H1 (cell line): ENCODE results near the gene SGMS1. TPM values are rescaled to one million over a fixed set of nuclear protein-coding genes. Genes with fewer than 3 reads are reported as not detected.

ENCODE experiments used
- CTCF ChIA-PET: fragments of 300-600 bp; sonication (Branson Sonifier 250); formaldehyde crosslinking; loops from one replicate; lab custom pipeline; 2021; ENCODE audit not compliant: partially characterized antibody; lab: Charles Lee
- POLR2A ChIA-PET: fragments of 300-600 bp; sonication (Branson Sonifier 250); formaldehyde crosslinking; loops from one replicate; lab custom pipeline; 2021; ENCODE audit warnings: inconsistent platforms; ENCODE audit not compliant: partially characterized antibody; lab: Charles Lee
- DNase-seq, 2 experiments: peaks; one replicate each; pipeline versions ENCODE4 v3.0.0 to v3.0.0-alpha.2; 2010 to 2022; ENCODE audit warnings: low spot score in 2 of 2, low read depth in 1 of 2, mixed read lengths in 1 of 2
- FAIRE-seq: peaks from 2 replicates; lab custom pipeline; 2011; peaks lifted over from hg19 to GRCh38; lab: Jason Lieb, UNC
- H2AFZ ChIP-seq: 2 replicates; pipeline ENCODE4 v1.8.1; 2012; ENCODE audit warnings: low read length, inconsistent platforms
- H2AK5ac ChIP-seq: 2 replicates; pipeline ENCODE4 v1.6.1; 2013; ENCODE audit warnings: low read depth, low read length
- H2BK120ac ChIP-seq: replicated peaks from 2 replicates; pipeline ENCODE3; 2013; ENCODE audit warnings: low read depth, low read length, inconsistent platforms
- H2BK12ac ChIP-seq: 2 replicates; pipeline ENCODE4 v1.6.1; 2013; ENCODE audit warnings: low read depth, low read length
- H2BK15ac ChIP-seq: 2 replicates; pipeline ENCODE4 v1.6.1; 2013; ENCODE audit warnings: low read length
- H2BK20ac ChIP-seq: 2 replicates; pipeline ENCODE4 v1.6.1; 2013; ENCODE audit warnings: low read length
- H2BK5ac ChIP-seq: 2 replicates; pipeline ENCODE4 v1.6.1; 2013; ENCODE audit warnings: low read depth, low read length
- H3K14ac ChIP-seq: 2 replicates; pipeline ENCODE4 v1.6.1; 2013; ENCODE audit warnings: inconsistent platforms; ENCODE audit not compliant: insufficient read length
- H3K18ac ChIP-seq: 2 replicates; pipeline ENCODE4 v1.6.1; 2013; ENCODE audit warnings: low read length; ENCODE audit errors: extremely low read depth
- H3K23ac ChIP-seq: 2 replicates; pipeline ENCODE4 v1.6.1; 2013; ENCODE audit warnings: inconsistent platforms; ENCODE audit not compliant: insufficient read length
- H3K23me2 ChIP-seq: 2 replicates; pipeline ENCODE4 v1.6.1; 2013; ENCODE audit warnings: low read depth, low read length
- H3K27ac ChIP-seq: 2 replicates; pipeline ENCODE4 v1.6.1; 2011; ENCODE audit warnings: low read depth, low read length, inconsistent platforms
- H3K27me3 ChIP-seq, 4 experiments: replicated peaks in 1 of 4; 1 replicate in 1 of 4; 2 replicates in 3 of 4; pipeline versions ENCODE4 v1.6.1 to v1.8.1; 2011 to 2013; ENCODE audit warnings: low read length in 3 of 4, mild to moderate bottlenecking in 3 of 4, inconsistent platforms in 2 of 4, mixed read lengths in 2 of 4, moderate library complexity in 1 of 4; ENCODE audit not compliant: control insufficient read depth in 3 of 4, insufficient read depth in 3 of 4; ENCODE audit errors: extremely low read depth in 1 of 4
- H3K36me3 ChIP-seq, 4 experiments: 2 replicates each; pipeline versions ENCODE4 v1.6.1 to v1.8.1; 2011 to 2013; ENCODE audit warnings: mild to moderate bottlenecking in 4 of 4, low read length in 3 of 4, moderate library complexity in 2 of 4, control low read depth in 1 of 4, inconsistent platforms in 1 of 4; ENCODE audit not compliant: insufficient read depth in 4 of 4, control insufficient read depth in 2 of 4
- H3K4ac ChIP-seq: replicated peaks from 2 replicates; pipeline ENCODE3; 2013; ENCODE audit warnings: low read length, low read depth, mixed read lengths, inconsistent platforms; ENCODE audit not compliant: insufficient read length
- H3K4me1 ChIP-seq, 4 experiments: replicated peaks in 1 of 4; 1 replicate in 1 of 4; 2 replicates in 3 of 4; pipeline versions ENCODE4 v1.6.1 to v1.8.1; 2011 to 2013; ENCODE audit warnings: low read length in 3 of 4, inconsistent platforms in 2 of 4, mixed read lengths in 1 of 4; ENCODE audit not compliant: insufficient read depth in 4 of 4, control insufficient read depth in 3 of 4
- H3K4me2 ChIP-seq, 2 experiments: 2 replicates each; pipeline versions ENCODE4 v1.6.1 to v1.8.1; 2011 to 2013; ENCODE audit warnings: low read depth in 2 of 2, low read length in 2 of 2, control low read depth in 1 of 2, inconsistent platforms in 1 of 2, mild to moderate bottlenecking in 1 of 2; ENCODE audit not compliant: insufficient read depth in 1 of 2
- H3K4me3 ChIP-seq, 4 experiments: fragments of 200-600, 300-600 bp in 1 of 4; sonication (generic), shearing (Covaris generic), sonication (Bioruptor Twin) in 1 of 4; 2 replicates each; pipeline versions ENCODE4 v1.5.1 to v1.8.1; 2011 to 2016; ENCODE audit warnings: low read length in 4 of 4, low read depth in 3 of 4, control low read depth in 2 of 4, inconsistent platforms in 2 of 4, mild to moderate bottlenecking in 2 of 4, mixed read lengths in 1 of 4, moderate library complexity in 1 of 4; ENCODE audit not compliant: insufficient read depth in 2 of 4; ENCODE audit errors: extremely low read depth in 1 of 4
- H3K56ac ChIP-seq: replicated peaks from 2 replicates; pipeline ENCODE3; 2013; ENCODE audit warnings: low read depth, mild to moderate bottlenecking, mixed read lengths, low read length, inconsistent platforms; ENCODE audit not compliant: insufficient read length
- H3K79me1 ChIP-seq: 2 replicates; pipeline ENCODE4 v1.6.1; 2013; ENCODE audit warnings: low read depth, low read length, control low read depth
- H3K79me2 ChIP-seq, 2 experiments: 2 replicates each; pipeline versions ENCODE4 v1.6.1 to v1.8.1; 2012 to 2013; ENCODE audit warnings: low read length in 2 of 2, mild to moderate bottlenecking in 2 of 2, inconsistent platforms in 1 of 2; ENCODE audit not compliant: insufficient read depth in 2 of 2, control insufficient read depth in 1 of 2
- H3K9ac ChIP-seq, 4 experiments: replicated peaks in 1 of 4; 1 replicate in 1 of 4; 2 replicates in 3 of 4; pipeline versions ENCODE4 v1.6.1 to v1.8.1; 2011 to 2013; ENCODE audit warnings: low read depth in 3 of 4, low read length in 3 of 4, control low read depth in 2 of 4, mild to moderate bottlenecking in 2 of 4, moderate library complexity in 2 of 4, inconsistent platforms in 1 of 4; ENCODE audit errors: extremely low read depth in 1 of 4
- H3K9me3 ChIP-seq, 2 experiments: 2 replicates each; pipeline versions ENCODE4 v1.6.1 to v1.8.1; 2012 to 2013; ENCODE audit warnings: mild to moderate bottlenecking in 2 of 2, moderate library complexity in 2 of 2, control low read depth in 1 of 2, inconsistent platforms in 1 of 2, low read depth in 1 of 2, low read length in 1 of 2, mixed read lengths in 1 of 2; ENCODE audit not compliant: insufficient read depth in 2 of 2
- H4K20me1 ChIP-seq, 2 experiments: replicated peaks in 1 of 2; 2 replicates each; pipeline versions ENCODE3 to v1.8.1; 2011 to 2013; ENCODE audit warnings: inconsistent platforms in 2 of 2, low read length in 2 of 2, mild to moderate bottlenecking in 1 of 2; ENCODE audit not compliant: insufficient read depth in 2 of 2, control insufficient read depth in 1 of 2
- H4K5ac ChIP-seq: 2 replicates; pipeline ENCODE4 v1.6.1; 2013; ENCODE audit warnings: low read length, low read depth, mixed read lengths, inconsistent platforms; ENCODE audit not compliant: insufficient read length
- H4K8ac ChIP-seq: 2 replicates; pipeline ENCODE4 v1.8.0; 2013; ENCODE audit warnings: mild to moderate bottlenecking, moderate library complexity, low read length, inconsistent platforms; ENCODE audit not compliant: insufficient read depth; ENCODE audit errors: extremely low read depth
- H4K91ac ChIP-seq: replicated peaks from 2 replicates; pipeline ENCODE3; 2013; ENCODE audit warnings: low read length, mixed read lengths, inconsistent platforms; ENCODE audit not compliant: insufficient read length
- BRCA1 ChIP-seq: IDR thresholded peaks from 2 replicates; pipeline ENCODE4 v1.6.1; 2012; ENCODE audit warnings: low read depth, low read length, improper control_type of control experiment
- CEBPB ChIP-seq: IDR thresholded peaks from 2 replicates; pipeline ENCODE4 v1.6.1; 2012; ENCODE audit warnings: low read depth, low read length
- CHD1 ChIP-seq: IDR thresholded peaks from 2 replicates; pipeline ENCODE4 v1.6.1; 2012; ENCODE audit warnings: low read depth, low read length, improper control_type of control experiment
- EGR1 ChIP-seq: IDR thresholded peaks from 2 replicates; pipeline ENCODE4 v1.6.1; 2011; ENCODE audit warnings: low read depth, low read length, borderline replicate concordance
- FOSL1 ChIP-seq: IDR thresholded peaks from 2 replicates; pipeline ENCODE4 v1.6.1; 2011; ENCODE audit warnings: mild to moderate bottlenecking, low read depth, low read length, moderate library complexity; ENCODE audit not compliant: insufficient read depth
- MAFK ChIP-seq: IDR thresholded peaks from 2 replicates; pipeline ENCODE4 v1.6.1; 2012; ENCODE audit warnings: low read depth, mild to moderate bottlenecking, improper control_type of control experiment, low read length
- NANOG ChIP-seq: IDR thresholded peaks from 2 replicates; pipeline ENCODE4 v1.6.1; 2011; ENCODE audit warnings: low read length, low read depth, mild to moderate bottlenecking, inconsistent platforms; ENCODE audit not compliant: insufficient read depth, poor library complexity, severe bottlenecking
- SAP30 ChIP-seq: fragments of 300-600 bp; sonication (generic); IDR thresholded peaks from 2 replicates; pipeline ENCODE4 v1.7.1; 2012; ENCODE audit warnings: low read length, moderate library complexity, mild to moderate bottlenecking, inconsistent platforms; ENCODE audit not compliant: insufficient read depth, insufficient replicate concordance
- SIN3A ChIP-seq, 2 experiments: IDR thresholded peaks in 1 of 2; conservative IDR thresholded peaks in 1 of 2; 2 replicates each; pipeline ENCODE4 v1.6.1; 2011 to 2012; ENCODE audit warnings: low read length in 2 of 2, improper control_type of control experiment in 1 of 2, low read depth in 1 of 2, mild to moderate bottlenecking in 1 of 2
- SP4 ChIP-seq: IDR thresholded peaks from 2 replicates; pipeline ENCODE4 v1.6.1; 2012; ENCODE audit warnings: low read length, inconsistent platforms
- TAF7 ChIP-seq: optimal IDR thresholded peaks from 2 replicates; pipeline ENCODE3; 2011; ENCODE audit warnings: low read depth, mild to moderate bottlenecking, inconsistent platforms, low read length, moderate library complexity, borderline replicate concordance
- WGBS, 2 experiments: shearing (Covaris generic) in 1 of 2; methylation state at CpG; one replicate each; pipeline versions ENCODE4 v1.1.6 to v1.1.7; 2013 to 2015; ENCODE audit warnings: low lambda C conversion rate in 2 of 2, mixed read lengths in 2 of 2, inconsistent platforms in 1 of 2, low coverage in 1 of 2, missing lambda C conversion rate in 1 of 2; ENCODE audit not compliant: insufficient replicate concordance in 2 of 2, insufficient coverage in 1 of 2, insufficient read length in 1 of 2; ENCODE audit errors: extremely low coverage in 1 of 2, missing lambda C conversion rate in 1 of 2; 5-methylcytosine and 5-hydroxymethylcytosine counted together
- polyA plus RNA-seq, 7 experiments: library from polyadenylated mRNA; depleted of rRNA in 3 of 7; stranded (reverse) in 5 of 7; unstranded in 2 of 7; fragments of >200 nt in 5 of 7; fragments of 200-250 nt in 2 of 7; gene quantifications; 1 replicate in 5 of 7; 2 replicates in 1 of 7; 4 replicates in 1 of 7; pipeline versions ENCODE4 v1.2.1 to v1.2.3, GENCODE V29; 2011 to 2013; ENCODE audit warnings: missing spikeins in 2 of 7, mixed read lengths in 2 of 7
- total RNA-seq: library from RNA; stranded (reverse); fragmentation: NEBNext Ultra II Directional; extraction: Animal tissue kit (Norgen Biotek cat#: 25700); gene quantifications from 2 replicates; pipeline ENCODE4 v1.2.1, GENCODE V29; 2021

SGMS1 gene
- total and polyA plus RNA-seq, 2 of the 8 experiments (the other 6 are each of a cell fraction or from before 2014, with no cell fraction given), result 6.0 to 15.6 TPM

DNA sequence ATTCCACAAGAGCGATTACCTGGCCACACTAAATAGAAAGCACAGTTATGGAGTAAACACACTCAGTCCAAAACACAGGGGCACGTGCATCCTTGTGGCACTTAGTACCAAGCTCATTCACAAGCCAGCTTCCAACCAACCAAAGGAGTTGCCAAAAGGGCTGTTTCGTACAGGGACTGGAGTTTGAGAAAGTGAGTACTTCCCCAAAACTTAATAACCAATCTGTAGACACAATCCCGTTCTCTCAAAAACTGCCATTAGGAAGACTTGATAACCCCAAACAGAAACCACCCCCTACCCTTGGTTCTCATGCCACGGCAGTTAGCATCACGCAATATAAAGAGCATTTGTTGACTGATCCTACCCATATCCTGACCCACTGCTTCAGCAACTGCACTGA is 206.3 kb downstream of the SGMS1 start:
- no peaks in the 10 kb centered on the region for H3K27me3 ChIP-seq
- peak overlapping the region; percentile 40 to 63 (median 48) for H3K4me3 ChIP-seq
- H3K36me3 ChIP-seq, result no peaks in the 10 kb centered on the region
- H4K8ac ChIP-seq, result no peak overlapping the region
- H2BK120ac ChIP-seq, result no peak overlapping the region
- H2BK12ac ChIP-seq, result no peak overlapping the region
- no peak overlapping the region for H3K14ac ChIP-seq
- no peak overlapping the region for H3K18ac ChIP-seq
- no peak overlapping the region for H2BK20ac ChIP-seq
- H4K91ac ChIP-seq, result no peak overlapping the region
- DNase-seq (no peak), FAIRE-seq (no peak)
- no peak overlapping the region for H4K5ac ChIP-seq
- no peaks in the 10 kb centered on the region for H3K79me1 ChIP-seq
- no peak overlapping the region for H3K4ac ChIP-seq
- H3K79me2 ChIP-seq, result peaks cover 0 to 25% of the 10 kb centered on the region in 2 experiments; a peak in 3 of 4 replicates
- peaks cover 0 to 3% of the 10 kb centered on the region in 2 experiments for H4K20me1 ChIP-seq
- TF ChIP-seq BRCA1 (no peak), NANOG (no peak), CHD1 (no peak), MAFK (no peak), CEBPB (no peak), SP4 (no peak), EGR1 (no peak), SIN3A (conservative IDR thresholded peaks at IDR 0.05 in 1 of 2, IDR thresholded peaks at IDR 0.05 in 1 of 2; ENCODE audit: low read depth in 1 of 2, low read length in 2 of 2) (no peak), TAF7 (no peak), SAP30 (no peak), FOSL1 (no peak)
- H3K4me1 ChIP-seq, result peaks cover 0 to 9% (median 5%) of the 10 kb centered on the region in 4 experiments; a peak in 6 of 7 replicates
- H2AK5ac ChIP-seq, result no peak overlapping the region
- peak overlapping the region in 2 of 4 experiments; percentile 0 to 28; a peak in 1 of 7 replicates for H3K9ac ChIP-seq
- ChIA-PET CTCF (interaction anchor here (0.8 to 1.2 kb wide), 3 partner anchors 14 to 54 kb away, joined by 3 to 4 read pairs (median 3); no protein-coding TSS in a partner anchor), POLR2A (interaction anchor here (1.9 to 2.2 kb wide), 2 partner anchors 10 to 11 kb away, joined by 6 read pairs; no protein-coding TSS in a partner anchor)
- no peak overlapping the region for H3K27ac ChIP-seq
- no peak overlapping the region for H3K23ac ChIP-seq
- H3K56ac ChIP-seq, result no peak overlapping the region
- peak overlapping the region; percentile 79 to 87 for H3K4me2 ChIP-seq
- H2BK15ac ChIP-seq, result no peak overlapping the region
- no peaks in the 10 kb centered on the region; the same call in 1 of the 2 replicates for H3K23me2 ChIP-seq
- peak overlapping the region; percentile 3; the same call in 1 of the 2 replicates for H2AFZ ChIP-seq
- no peaks in the 10 kb centered on the region for H3K9me3 ChIP-seq
- 56% methylated on average over 6 of the region's 6 CpGs; no CpG with 5 or more reads in 1 of the 2 experiments for WGBS, 2 experiments
- no peak overlapping the region for H2BK5ac ChIP-seq
